GM12801 (cell line): ENCODE results near the gene DPYD.

ENCODE experiments used
- TF ChIP-seq, protein P1 (sequence below): IDR thresholded peaks from one replicate; pipeline ENCODE4 v1.5.1; 2011; ENCODE audit warnings: control low read depth; ENCODE audit not compliant: insufficient read length; ENCODE audit errors: extremely low read depth

The DPYD gene

DNA sequence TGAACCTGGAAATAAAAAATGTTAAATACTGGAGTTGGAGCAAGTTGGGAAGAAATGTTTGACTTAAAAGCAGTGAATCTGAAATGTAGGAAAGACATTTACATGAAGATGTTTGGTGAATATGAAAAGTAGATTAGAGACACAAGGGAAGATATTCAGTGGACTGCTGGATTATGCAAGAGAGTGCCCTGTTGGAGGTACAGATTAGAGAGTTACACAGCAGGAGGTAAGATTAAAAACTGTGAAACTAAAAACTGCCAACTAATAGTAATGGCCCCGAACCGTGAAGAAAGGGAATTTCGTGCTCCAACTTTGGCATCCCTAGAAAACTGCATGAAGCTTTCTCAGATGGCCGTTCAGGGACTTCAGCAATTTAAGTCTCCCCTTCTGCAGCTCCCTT lies 375.4 kb downstream of the DPYD start:
- TF ChIP-seq, protein P1, sequence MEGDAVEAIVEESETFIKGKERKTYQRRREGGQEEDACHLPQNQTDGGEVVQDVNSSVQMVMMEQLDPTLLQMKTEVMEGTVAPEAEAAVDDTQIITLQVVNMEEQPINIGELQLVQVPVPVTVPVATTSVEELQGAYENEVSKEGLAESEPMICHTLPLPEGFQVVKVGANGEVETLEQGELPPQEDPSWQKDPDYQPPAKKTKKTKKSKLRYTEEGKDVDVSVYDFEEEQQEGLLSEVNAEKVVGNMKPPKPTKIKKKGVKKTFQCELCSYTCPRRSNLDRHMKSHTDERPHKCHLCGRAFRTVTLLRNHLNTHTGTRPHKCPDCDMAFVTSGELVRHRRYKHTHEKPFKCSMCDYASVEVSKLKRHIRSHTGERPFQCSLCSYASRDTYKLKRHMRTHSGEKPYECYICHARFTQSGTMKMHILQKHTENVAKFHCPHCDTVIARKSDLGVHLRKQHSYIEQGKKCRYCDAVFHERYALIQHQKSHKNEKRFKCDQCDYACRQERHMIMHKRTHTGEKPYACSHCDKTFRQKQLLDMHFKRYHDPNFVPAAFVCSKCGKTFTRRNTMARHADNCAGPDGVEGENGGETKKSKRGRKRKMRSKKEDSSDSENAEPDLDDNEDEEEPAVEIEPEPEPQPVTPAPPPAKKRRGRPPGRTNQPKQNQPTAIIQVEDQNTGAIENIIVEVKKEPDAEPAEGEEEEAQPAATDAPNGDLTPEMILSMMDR: no peak

DNA sequence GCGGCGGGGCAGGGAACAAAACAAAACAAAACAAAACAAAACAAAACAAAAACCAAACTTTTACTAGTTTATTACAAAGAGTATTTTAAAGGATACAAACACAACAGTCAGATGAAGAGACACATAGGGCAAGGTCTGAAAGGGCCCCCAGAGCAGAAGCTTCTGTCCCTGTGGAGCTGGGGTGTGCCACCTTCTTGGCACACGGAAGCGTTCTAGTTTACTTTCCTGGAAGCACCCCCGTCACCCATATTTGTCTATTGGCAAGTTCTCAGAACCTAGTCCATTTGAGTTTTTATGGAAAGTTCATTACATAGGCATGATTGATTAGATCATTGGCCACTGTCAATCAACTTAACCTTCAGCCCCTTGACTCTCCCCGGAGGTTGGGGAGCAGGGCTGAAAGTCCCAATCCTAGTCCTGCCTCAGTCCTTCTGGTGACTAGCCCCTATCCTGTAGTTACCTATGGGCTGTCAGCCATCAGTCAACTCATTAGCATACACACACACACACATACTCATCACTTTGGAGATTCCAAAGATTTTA lies 380.4 kb downstream of the DPYD start:
- TF ChIP-seq, protein P1: no peak

DNA sequence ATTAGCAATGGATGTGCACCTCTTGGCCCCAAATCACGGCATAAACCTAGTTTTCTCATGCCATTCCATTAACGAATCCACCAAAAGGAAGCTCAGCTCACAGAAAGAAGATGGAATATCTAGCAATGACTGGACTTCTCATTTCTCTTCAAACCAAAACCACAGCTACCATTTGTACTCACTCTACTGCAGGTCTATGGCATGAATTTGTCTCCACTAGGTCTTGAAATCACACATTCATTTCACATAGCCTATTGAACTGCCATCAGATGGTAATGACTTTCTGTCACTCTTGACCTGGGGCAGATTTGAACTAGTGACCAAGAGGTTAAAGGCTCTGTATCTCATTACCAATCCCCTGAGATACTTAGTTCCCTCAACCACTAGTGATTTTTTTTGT lies 382.7 kb downstream of the DPYD start:
- TF ChIP-seq, protein P1: no peak

DNA sequence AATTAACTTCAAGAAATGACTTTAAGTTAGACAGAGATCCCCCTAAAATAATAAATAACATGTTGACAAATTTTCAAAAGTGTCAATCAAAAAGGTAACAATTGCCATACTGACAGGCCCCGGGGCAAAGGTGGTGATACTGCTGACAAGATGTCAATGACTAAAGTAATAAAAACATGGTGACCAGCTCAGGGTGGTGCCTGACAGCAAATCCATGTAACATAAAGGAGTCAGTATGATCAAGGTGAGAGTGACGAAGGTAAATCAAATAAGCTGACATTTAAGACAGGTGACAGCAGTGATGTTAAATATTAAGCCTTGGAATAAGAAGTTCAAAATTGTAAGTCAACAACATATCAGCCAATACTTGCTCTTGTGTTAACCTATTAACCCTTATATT lies 387.5 kb downstream of the DPYD start:
- TF ChIP-seq, protein P1: no peak

DNA sequence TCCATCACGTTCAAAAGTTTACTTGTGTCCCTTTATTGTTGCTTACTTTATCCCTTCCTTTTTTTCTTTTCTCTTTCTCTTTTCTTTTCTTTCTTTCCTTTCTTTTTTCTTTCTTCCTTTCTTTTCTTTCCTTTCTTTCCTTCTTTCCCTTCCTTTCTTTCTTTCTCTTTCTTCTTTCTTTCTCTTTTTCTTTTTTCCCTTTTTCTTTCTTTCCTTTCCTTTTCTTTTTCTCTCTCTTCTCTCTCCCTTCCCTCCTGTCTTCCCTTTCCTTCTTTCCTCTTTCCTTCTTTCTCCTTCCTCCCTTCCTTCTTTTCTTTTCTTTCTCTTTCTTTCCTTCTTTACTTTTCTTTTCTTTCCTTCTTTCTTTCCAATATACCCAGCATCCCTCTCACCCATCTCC lies 391.2 kb downstream of the DPYD start:
- TF ChIP-seq, protein P1: no peak

DNA sequence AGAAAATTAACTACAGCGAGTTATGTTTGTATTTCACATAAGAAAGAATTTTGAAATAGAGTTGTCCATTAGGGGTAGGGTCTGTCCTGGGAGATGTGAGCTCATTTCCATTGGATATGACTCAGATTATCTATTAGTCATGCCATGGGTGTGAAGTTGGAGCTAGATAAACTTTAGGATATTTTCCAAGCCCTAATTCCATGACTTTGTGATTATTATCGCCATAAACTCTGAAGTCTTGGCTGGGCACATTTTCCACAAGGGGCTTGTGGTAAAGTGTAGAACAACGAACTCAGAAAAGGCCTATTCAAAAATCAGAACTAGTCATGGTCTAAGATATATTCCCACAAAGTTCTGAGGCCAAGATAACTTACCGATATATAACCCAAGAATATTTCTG lies 396.6 kb downstream of the DPYD start:
- TF ChIP-seq, protein P1: no peak

DNA sequence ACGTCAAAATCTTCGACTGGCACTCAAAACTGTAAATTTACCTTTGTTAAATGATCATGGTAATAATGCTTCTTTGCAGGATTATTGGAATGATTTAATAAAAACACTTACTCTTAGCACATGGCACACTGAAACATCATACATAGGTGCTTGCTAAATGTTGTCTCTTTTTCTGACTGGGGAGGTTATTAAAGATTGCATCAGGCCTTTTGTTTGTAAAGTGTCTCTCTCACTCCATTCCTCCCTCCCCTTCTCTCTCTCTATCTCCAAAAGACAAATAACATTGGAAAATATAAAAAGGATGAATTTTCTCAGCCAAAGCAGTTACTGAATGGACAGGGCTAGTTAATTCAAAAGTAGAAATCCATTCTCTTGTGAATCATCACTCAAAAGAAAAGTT lies 404.2 kb downstream of the DPYD start:
- TF ChIP-seq, protein P1: no peak
